Lung (tissue), 12 donors: ENCODE measurements around the gene OR52E2. TPM values are rescaled to one million over a fixed set of nuclear protein-coding genes. Genes with fewer than 3 reads are reported as not detected.

Experiments
- ATAC-seq: fragments of 200-7000 bp; cut with Tn5 transposase; one replicate; pipeline ENCODE4 v1.9.1; 2020; ENCODE audit warnings: moderate number of reproducible peaks; ENCODE audit not compliant: insufficient read depth, low FRiP score
- DNase-seq, 3 donors: peaks; one replicate each; pipeline ENCODE4 v3.0.0-alpha.2; 2013 to 2017
- H3K27ac ChIP-seq, 2 donors: one replicate each; pipeline ENCODE4 v1.5.1; 2013; ENCODE audit warnings: mild to moderate bottlenecking in 2 of 2, moderate library complexity in 2 of 2, control low read depth in 1 of 2, inconsistent platforms in 1 of 2, low read depth in 1 of 2, low read length in 1 of 2
- H3K27me3 ChIP-seq, 3 donors: one replicate each; pipeline ENCODE4 v1.5.1; 2013; ENCODE audit warnings: low read length in 2 of 3; ENCODE audit not compliant: control insufficient read depth in 3 of 3, insufficient read depth in 3 of 3
- H3K36me3 ChIP-seq, 4 donors: one replicate each; pipeline ENCODE4 v1.5.1; 2013; ENCODE audit warnings: low read length in 4 of 4, mild to moderate bottlenecking in 1 of 4, moderate library complexity in 1 of 4; ENCODE audit not compliant: control insufficient read depth in 4 of 4, insufficient read depth in 4 of 4
- H3K4me1 ChIP-seq, 5 donors: one replicate each; pipeline ENCODE4 v1.5.1; 2013; ENCODE audit warnings: low read length in 5 of 5, mild to moderate bottlenecking in 2 of 5, moderate library complexity in 1 of 5; ENCODE audit not compliant: control insufficient read depth in 5 of 5, insufficient read depth in 5 of 5
- H3K4me3 ChIP-seq: one replicate; pipeline ENCODE4 v1.5.1; 2013; ENCODE audit warnings: mild to moderate bottlenecking, control low read depth, moderate library complexity
- H3K9ac ChIP-seq, 2 donors: one replicate each; pipeline ENCODE4 v1.5.1; 2013; ENCODE audit warnings: low read length in 2 of 2, control low read depth in 1 of 2; ENCODE audit not compliant: insufficient read depth in 1 of 2
- H3K9me3 ChIP-seq, 4 donors: one replicate each; pipeline ENCODE4 v1.5.1; 2013; ENCODE audit warnings: low read length in 3 of 4, mild to moderate bottlenecking in 1 of 4, moderate library complexity in 1 of 4; ENCODE audit not compliant: control insufficient read depth in 4 of 4, insufficient read depth in 3 of 4
- WGBS, 2 donors: extraction: QIAGEN DNeasy Blood & Tissue Kit; methylation state at CpG; one replicate each; pipeline ENCODE4 v1.1.7; 2013; 5-methylcytosine and 5-hydroxymethylcytosine counted together
- polyA plus RNA-seq, 2 donors: library from polyadenylated mRNA; stranded (reverse); fragments of 200-250 nt; gene quantifications; one replicate each; pipeline ENCODE4 v1.2.1, GENCODE V29; 2013
- total RNA-seq, 2 donors: library from RNA; depleted of rRNA in 1 of 2; stranded (reverse); fragments of >200 nt in 1 of 2; gene quantifications; one replicate each; pipeline ENCODE4 v1.2.1, GENCODE V29; 2014 to 2021
- TF ChIP-seq, protein P1 (sequence below): IDR thresholded peaks from 2 replicates; pipeline ENCODE4 v1.5.1; 2012; ENCODE audit warnings: mild to moderate bottlenecking; ENCODE audit errors: control extremely low read depth, extremely low read depth
- donor health status: control.
- donor health status: control.
- donor health status: Bipolar disorder and iron deficiency.
- donor health status: healthy.
- donor health status: DM: yes; HTN: yes; CAD: no.

OR52E2 gene
- total and polyA plus RNA-seq, 4 donors = not detected

DNA sequence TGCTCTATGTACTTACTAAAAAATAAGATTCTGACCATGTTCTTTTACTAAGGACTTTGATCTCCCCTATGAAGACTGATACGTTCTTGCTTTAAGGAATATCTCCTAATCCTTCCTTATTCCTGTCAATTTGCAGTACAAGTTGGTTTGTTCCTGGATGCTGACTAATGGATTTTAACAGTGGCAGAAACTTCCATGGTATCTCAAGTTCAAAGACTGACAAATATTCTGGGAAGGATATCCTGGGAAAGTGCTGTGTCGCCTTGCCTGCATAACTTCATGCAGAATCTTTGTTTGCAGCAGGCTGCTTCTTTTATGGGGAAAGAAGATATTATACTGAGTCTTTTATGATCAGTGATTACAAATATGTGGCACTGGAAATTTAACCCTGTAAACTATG lies 21.5 kb downstream of the OR52E2 start:
- ATAC-seq = no peak

GRCh38 chr11:5036669-5037068 lies 22.8 kb downstream of the OR52E2 start:
- H3K4me1 ChIP-seq = no peaks in the 10 kb centered on the region
- H3K9ac ChIP-seq = no peak overlapping the region
- H3K9me3 ChIP-seq = no peaks in the 10 kb centered on the region
- H3K27ac ChIP-seq = no peak overlapping the region
- ATAC-seq (no peak), DNase-seq (no peak)
- no peaks in the 10 kb centered on the region for H3K36me3 ChIP-seq
- 82 to 90% methylated on average over 2 of the region's 2 CpGs for WGBS, 2 donors
- TF ChIP-seq, protein P1, sequence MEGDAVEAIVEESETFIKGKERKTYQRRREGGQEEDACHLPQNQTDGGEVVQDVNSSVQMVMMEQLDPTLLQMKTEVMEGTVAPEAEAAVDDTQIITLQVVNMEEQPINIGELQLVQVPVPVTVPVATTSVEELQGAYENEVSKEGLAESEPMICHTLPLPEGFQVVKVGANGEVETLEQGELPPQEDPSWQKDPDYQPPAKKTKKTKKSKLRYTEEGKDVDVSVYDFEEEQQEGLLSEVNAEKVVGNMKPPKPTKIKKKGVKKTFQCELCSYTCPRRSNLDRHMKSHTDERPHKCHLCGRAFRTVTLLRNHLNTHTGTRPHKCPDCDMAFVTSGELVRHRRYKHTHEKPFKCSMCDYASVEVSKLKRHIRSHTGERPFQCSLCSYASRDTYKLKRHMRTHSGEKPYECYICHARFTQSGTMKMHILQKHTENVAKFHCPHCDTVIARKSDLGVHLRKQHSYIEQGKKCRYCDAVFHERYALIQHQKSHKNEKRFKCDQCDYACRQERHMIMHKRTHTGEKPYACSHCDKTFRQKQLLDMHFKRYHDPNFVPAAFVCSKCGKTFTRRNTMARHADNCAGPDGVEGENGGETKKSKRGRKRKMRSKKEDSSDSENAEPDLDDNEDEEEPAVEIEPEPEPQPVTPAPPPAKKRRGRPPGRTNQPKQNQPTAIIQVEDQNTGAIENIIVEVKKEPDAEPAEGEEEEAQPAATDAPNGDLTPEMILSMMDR = no peak
- no peak overlapping the region for H3K4me3 ChIP-seq
- H3K27me3 ChIP-seq = no peaks in the 10 kb centered on the region

More for the DNA sequence above, 21.5 kb downstream of the OR52E2 start:
- TF ChIP-seq, protein P1 = no peak
- H3K4me1 ChIP-seq = no peaks in the 10 kb centered on the region
- no peaks in the 10 kb centered on the region for H3K27me3 ChIP-seq
- no peaks in the 10 kb centered on the region for H3K36me3 ChIP-seq
- H3K4me3 ChIP-seq = no peak overlapping the region
- H3K27ac ChIP-seq = no peak overlapping the region
- H3K9me3 ChIP-seq = no peaks in the 10 kb centered on the region
- DNase-seq = no peak
- no peak overlapping the region for H3K9ac ChIP-seq
- 64 to 78% methylated on average over 2 of the region's 2 CpGs for WGBS, 2 donors

DNA sequence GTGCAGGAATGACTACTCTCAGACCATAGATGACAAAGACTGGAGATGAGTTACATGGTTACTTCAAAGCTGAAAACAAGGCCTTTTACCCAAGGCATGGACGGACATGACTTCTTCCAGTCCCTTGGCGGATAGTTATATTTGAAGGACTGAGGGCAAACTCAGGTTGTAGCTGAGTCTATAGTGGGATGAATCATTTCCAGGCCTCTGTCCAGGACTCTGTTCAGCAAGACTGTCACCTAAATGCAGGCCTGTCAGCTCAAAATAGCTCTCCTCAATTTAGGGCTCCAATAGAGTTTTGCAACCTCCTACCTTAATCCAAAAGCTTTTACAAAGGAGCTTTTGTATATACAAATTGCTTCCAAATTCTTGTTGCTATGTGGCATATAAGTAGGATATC lies 37.4 kb downstream of the OR52E2 start:
- no peak for ATAC-seq
- H3K27me3 ChIP-seq = no peaks in the 10 kb centered on the region
- WGBS, 2 donors = 87 to 89% methylated on average over 2 of the region's 2 CpGs
- no peak overlapping the region for H3K9ac ChIP-seq
- peaks cover 0 to 8% (median 5%) of the 10 kb centered on the region in 4 donors for H3K9me3 ChIP-seq
- no peak for DNase-seq
- no peak overlapping the region for H3K4me3 ChIP-seq
- TF ChIP-seq, protein P1 = no peak
- H3K36me3 ChIP-seq = no peaks in the 10 kb centered on the region
- no peaks in the 10 kb centered on the region for H3K4me1 ChIP-seq
- no peak overlapping the region for H3K27ac ChIP-seq

GRCh38 chr11:5013012-5013411 lies 46.4 kb downstream of the OR52E2 start:
- Histone ChIP-seq H3K9ac (no peak overlapping the region), H3K4me3 (no peak overlapping the region), H3K9me3 (no peaks in the 10 kb centered on the region), H3K36me3 (no peaks in the 10 kb centered on the region), H3K27ac (no peak overlapping the region), H3K4me1 (no peaks in the 10 kb centered on the region), H3K27me3 (no peaks in the 10 kb centered on the region)
- 86 to 91% methylated on average over 1 of the region's 1 CpG for WGBS, 2 donors
- ATAC-seq (no peak), DNase-seq (no peak)
- TF ChIP-seq, protein P1 = no peak
